ENCODE measurements around the gene NMBR. TPM values are rescaled to one million over a fixed set of nuclear protein-coding genes. Genes with fewer than 3 reads are reported as not detected.

Gene NMBR
- not detected in 2 replicates for total RNA-seq (2021)
- long read RNA-seq, result 0 reads

DNA sequence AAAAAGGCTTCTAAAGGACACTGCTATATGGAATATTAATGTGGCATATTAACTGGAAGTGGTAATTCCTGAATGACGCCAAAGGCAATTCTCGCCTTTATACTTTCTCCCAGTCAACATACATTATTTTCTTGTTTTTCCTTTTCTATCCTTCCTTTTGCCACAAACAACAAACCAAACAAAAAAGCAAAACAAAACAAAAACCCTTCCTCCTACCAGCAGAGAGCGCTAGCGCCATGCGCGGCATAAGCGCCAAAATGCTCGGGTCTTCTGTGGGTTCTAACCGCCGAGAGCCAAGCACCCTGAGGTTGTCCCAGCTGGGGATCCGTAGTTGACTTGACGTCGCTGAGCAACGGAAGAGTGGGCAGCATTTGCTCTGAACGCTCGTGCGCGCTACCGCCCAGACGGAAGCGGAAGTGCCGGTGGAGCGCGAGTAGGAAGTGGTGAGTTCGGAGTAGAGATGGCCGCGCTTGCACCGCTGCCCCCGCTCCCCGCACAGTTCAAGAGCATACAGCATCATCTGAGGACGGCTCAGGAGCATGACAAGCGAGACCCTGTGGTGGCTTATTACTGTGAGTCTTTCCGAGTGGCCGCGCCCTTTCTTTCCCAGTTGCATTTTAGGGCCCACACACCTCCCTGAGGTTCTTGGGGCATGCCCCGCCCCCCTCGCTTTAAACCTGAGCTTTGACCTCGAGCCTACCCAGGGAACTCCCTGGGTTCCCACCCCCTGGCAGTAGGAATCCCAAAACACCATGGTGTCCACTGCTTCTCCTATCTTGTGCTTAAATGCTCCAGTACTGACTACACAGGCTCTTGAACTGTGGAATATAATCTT is at the start of gene NMBR, which contains the start of gene VTA1:
Gene NMBR, minus strand, starts transcription at position 295 of the 835 bp plus-strand sequence. CDS start 58,464 bp downstream, outside the sequence.
Gene VTA1, plus strand, starts transcription at position 436 of the 835 bp plus-strand sequence. Its CDS starts 25 bp downstream, at position 461.
- Histone ChIP-seq H3K9ac (ENCODE audit: extremely low read depth, insufficient read length, low read length) (peak within 1 kb of the TSS; percentile 72), H3K27me3 (ENCODE audit: insufficient read depth, low read length) (no peaks in the 10 kb centered on the region), H2BK15ac (ENCODE audit: low read depth, low read length) (no peak within 1 kb of the TSS), H4K20me1 (ENCODE audit: control insufficient read depth, insufficient read depth, insufficient read length) (no peaks in the 10 kb centered on the region), H3K4ac (ENCODE audit: low read depth, low read length) (no peak within 1 kb of the TSS), H3K56ac (ENCODE audit: insufficient read length, low read depth, low read length) (no peak within 1 kb of the TSS), H2BK12ac (ENCODE audit: insufficient read length, low read depth, low read length) (no peak within 1 kb of the TSS), H4K8ac (replicated peaks; ENCODE audit: insufficient read length, low read depth, low read length) (no peak within 1 kb of the TSS), H3K4me2 (ENCODE audit: insufficient read depth, insufficient read length, low read length) (peak within 1 kb of the TSS; percentile 73), H3K23ac (ENCODE audit: insufficient read length, low read depth, low read length) (no peak within 1 kb of the TSS), H3T11ph (ENCODE audit: low read length) (no peak within 1 kb of the TSS), H2AFZ (ENCODE audit: low read length) (peak within 1 kb of the TSS; percentile 75), H3K79me1 (ENCODE audit: insufficient read depth, low read depth, low read length, poor library complexity, severe bottlenecking) (no peaks in the 10 kb centered on the region), H4K5ac (ENCODE audit: insufficient read length, low read depth, low read length) (no peak within 1 kb of the TSS), H2BK120ac (ENCODE audit: low read depth, low read length, poor library complexity, severe bottlenecking) (no peak within 1 kb of the TSS), H2BK5ac (ENCODE audit: insufficient read length, low read length) (no peak within 1 kb of the TSS), H2BK20ac (ENCODE audit: low read depth, low read length, poor library complexity, severe bottlenecking) (no peak within 1 kb of the TSS), H3K27ac (ENCODE audit: insufficient read length, low read depth, low read length) (no peak within 1 kb of the TSS), H2AK5ac (ENCODE audit: insufficient read length, low read length) (no peak within 1 kb of the TSS), H3K18ac (ENCODE audit: insufficient read length, low read depth, low read length) (no peak within 1 kb of the TSS), H3K9me3 (ENCODE audit: control insufficient read depth, low read depth, low read length) (no peaks in the 10 kb centered on the region), H3K23me2 (ENCODE audit: insufficient read length, low read depth, low read length, poor library complexity, severe bottlenecking) (no peaks in the 10 kb centered on the region), H4K91ac (ENCODE audit: insufficient read length, low read depth, low read length) (no peak within 1 kb of the TSS), H3K4me1 (ENCODE audit: insufficient read depth, low read length) (no peaks in the 10 kb centered on the region), H3K79me2 (ENCODE audit: insufficient read depth, low read length) (peaks cover 19% of the 10 kb centered on the region; the same call in 1 of the 2 replicates), H3K14ac (ENCODE audit: insufficient read depth, low read length) (no peak within 1 kb of the TSS)
- Mint-ChIP-seq H3K4me1 (peaks cover 31 to 34% of the 10 kb centered on the region in 2 experiments), H3K36me3 (ENCODE audit: insufficient read depth in 1 of 3, low read depth in 3 of 3) (peaks cover 2 to 9% (median 9%) of the 10 kb centered on the region in 3 experiments; a peak in 5 of 7 replicates), H3K9me3 (no peaks in the 10 kb centered on the region), H3K4me3 (peak within 1 kb of the TSS; percentile 93 to 95), H3K27me3 (ENCODE audit: low read depth) (no peaks in the 10 kb centered on the region; the same call in 1 of the 2 replicates), H3K27ac (peak within 1 kb of the TSS; percentile 44 to 95 (median 79); a peak in 6 of 7 replicates)
- TF ChIP-seq, protein P1, sequence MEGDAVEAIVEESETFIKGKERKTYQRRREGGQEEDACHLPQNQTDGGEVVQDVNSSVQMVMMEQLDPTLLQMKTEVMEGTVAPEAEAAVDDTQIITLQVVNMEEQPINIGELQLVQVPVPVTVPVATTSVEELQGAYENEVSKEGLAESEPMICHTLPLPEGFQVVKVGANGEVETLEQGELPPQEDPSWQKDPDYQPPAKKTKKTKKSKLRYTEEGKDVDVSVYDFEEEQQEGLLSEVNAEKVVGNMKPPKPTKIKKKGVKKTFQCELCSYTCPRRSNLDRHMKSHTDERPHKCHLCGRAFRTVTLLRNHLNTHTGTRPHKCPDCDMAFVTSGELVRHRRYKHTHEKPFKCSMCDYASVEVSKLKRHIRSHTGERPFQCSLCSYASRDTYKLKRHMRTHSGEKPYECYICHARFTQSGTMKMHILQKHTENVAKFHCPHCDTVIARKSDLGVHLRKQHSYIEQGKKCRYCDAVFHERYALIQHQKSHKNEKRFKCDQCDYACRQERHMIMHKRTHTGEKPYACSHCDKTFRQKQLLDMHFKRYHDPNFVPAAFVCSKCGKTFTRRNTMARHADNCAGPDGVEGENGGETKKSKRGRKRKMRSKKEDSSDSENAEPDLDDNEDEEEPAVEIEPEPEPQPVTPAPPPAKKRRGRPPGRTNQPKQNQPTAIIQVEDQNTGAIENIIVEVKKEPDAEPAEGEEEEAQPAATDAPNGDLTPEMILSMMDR (conservative IDR thresholded peaks at IDR 0.05), result peak; percentile 91
- peak; percentile 99 for DNase-seq
- no CpG with 5 or more reads among the region's 38 CpGs for WGBS (ENCODE audit: extremely low coverage, insufficient read length, low lambda C conversion rate)

Measured in H9 (cell line).